ENCODE data around the gene NT5C1A.

The NT5C1A gene

GRCh38 chr1:39671793-39672550, at the start of gene NT5C1A:
Gene NT5C1A (minus strand): TSS chr1:39672107. CDS start chr1:39672038, 69 bp downstream.
- peak within 1 kb of the TSS; percentile 5 to 38 (median 23) for H3K4me3 ChIP-seq

GRCh38 chr1:39721664-39722063, 49.8 kb upstream of the NT5C1A start:
- Histone ChIP-seq H3K4me3 (no peak overlapping the region), H3K27ac (no peak overlapping the region)

More at GRCh38 chr1:39671793-39672550, at the start of gene NT5C1A:
- H3K27ac ChIP-seq = no peak within 1 kb of the TSS

- no peak overlapping the region for H3K27ac ChIP-seq
- no peak overlapping the region for H3K4me3 ChIP-seq
Measured at GRCh38 chr1:39720094-39720999, 48.4 kb upstream of the NT5C1A start.

GRCh38 chr1:39717809-39718208, 45.9 kb upstream of the NT5C1A start:
- no peak overlapping the region for H3K27ac ChIP-seq
- H3K4me3 ChIP-seq = no peak overlapping the region

- no peak overlapping the region for H3K27ac ChIP-seq
- no peak overlapping the region for H3K4me3 ChIP-seq
Measured at GRCh38 chr1:39713557-39713956, 41.6 kb upstream of the NT5C1A start.

GRCh38 chr1:39711966-39712340, 40.0 kb upstream of the NT5C1A start:
- Histone ChIP-seq H3K4me3 (no peak overlapping the region), H3K27ac (no peak overlapping the region)

- Histone ChIP-seq H3K27ac (no peak overlapping the region), H3K4me3 (no peak overlapping the region)
Measured at GRCh38 chr1:39711104-39711965, 39.4 kb upstream of the NT5C1A start.

- Histone ChIP-seq H3K4me3 (no peak overlapping the region), H3K27ac (no peak overlapping the region)
Measured at GRCh38 chr1:39707506-39707905, 35.6 kb upstream of the NT5C1A start.

GRCh38 chr1:39704757-39705156, 32.9 kb upstream of the NT5C1A start:
- Histone ChIP-seq H3K4me3 (no peak overlapping the region), H3K27ac (no peak overlapping the region)

- Histone ChIP-seq H3K27ac (no peak overlapping the region), H3K4me3 (no peak overlapping the region)
Measured at GRCh38 chr1:39701049-39701439, 29.1 kb upstream of the NT5C1A start.

GRCh38 chr1:39700348-39700747, 28.4 kb upstream of the NT5C1A start:
- no peak overlapping the region for H3K4me3 ChIP-seq
- no peak overlapping the region for H3K27ac ChIP-seq

- Histone ChIP-seq H3K27ac (no peak overlapping the region), H3K4me3 (no peak overlapping the region)
Measured at GRCh38 chr1:39699419-39699818, 27.5 kb upstream of the NT5C1A start.

- Histone ChIP-seq H3K27ac (no peak overlapping the region), H3K4me3 (no peak overlapping the region)
Measured at GRCh38 chr1:39698568-39698967, 26.7 kb upstream of the NT5C1A start.

GRCh38 chr1:39696448-39696847, 24.5 kb upstream of the NT5C1A start:
- Histone ChIP-seq H3K27ac (no peak overlapping the region), H3K4me3 (no peak overlapping the region)

GRCh38 chr1:39695016-39695415, 23.1 kb upstream of the NT5C1A start:
- Histone ChIP-seq H3K4me3 (no peak overlapping the region), H3K27ac (no peak overlapping the region)

GRCh38 chr1:39694026-39694425, 22.1 kb upstream of the NT5C1A start:
- Histone ChIP-seq H3K4me3 (no peak overlapping the region), H3K27ac (no peak overlapping the region)

GRCh38 chr1:39692152-39693074, 20.5 kb upstream of the NT5C1A start:
- H3K27ac ChIP-seq = no peak overlapping the region
- H3K4me3 ChIP-seq = peak overlapping the region in 4 of 7 experiments; percentile 0 to 31 (median 26)

GRCh38 chr1:39691383-39692151, 19.7 kb upstream of the NT5C1A start, which contains the start of gene HPCAL4:
Gene HPCAL4 (minus strand): TSS chr1:39691433. CDS start chr1:39684603, 6,830 bp downstream.
- H3K27ac ChIP-seq = no peak within 1 kb of the TSS
- peak within 1 kb of the TSS; percentile 0 to 33 (median 25) for H3K4me3 ChIP-seq
